Spleen (tissue), 7 donors: ENCODE data around the gene ZNF740.

ENCODE experiments used
- CTCF ChIP-seq, 11 experiments: fragments of 200-600 bp in 7 of 11; fragments of 450-650 bp in 4 of 11; sonication (generic) in 4 of 11; IDR thresholded peaks in 8 of 11; conservative IDR thresholded peaks in 3 of 11; 1 replicate in 7 of 11; 2 replicates in 4 of 11; pipeline versions ENCODE4 v1.4.0 to v1.8.0; 2016 to 2021; ENCODE audit warnings: antibody characterized with exemption in 11 of 11, inconsistent platforms in 4 of 11, mild to moderate bottlenecking in 1 of 11
- POLR2A ChIP-seq, 3 donors: fragments of 450-650 bp; IDR thresholded peaks; one replicate each; pipeline ENCODE4 v1.5.1; 2017; ENCODE audit warnings: antibody characterized with exemption in 3 of 3, mild to moderate bottlenecking in 1 of 3
- donor health status: DM: no; HTN: no; CAD: no; lungs with moderate emphysema.
- donor health status: DM: no; HTN: no; CAD: no.
- donor health status: DM: no; HTN: no; CAD: no.

- TF ChIP-seq POLR2A (IDR thresholded peaks at IDR 0.05) = no peak
- TF ChIP-seq CTCF (IDR thresholded peaks at IDR 0.05 in 8 of 11, conservative IDR thresholded peaks at IDR 0.05 in 3 of 11) = no peak
Measured at GRCh38 chr12:53224897-53225634, 44.5 kb downstream of the ZNF740 start.
